ENCODE measurements around the gene CSTF1. TPM values are rescaled to one million over a fixed set of nuclear protein-coding genes. Genes with fewer than 3 reads are reported as not detected.

Gene CSTF1
- total RNA-seq, 2 donors from 2014 or later = 63.7 to 74.5 TPM

DNA sequence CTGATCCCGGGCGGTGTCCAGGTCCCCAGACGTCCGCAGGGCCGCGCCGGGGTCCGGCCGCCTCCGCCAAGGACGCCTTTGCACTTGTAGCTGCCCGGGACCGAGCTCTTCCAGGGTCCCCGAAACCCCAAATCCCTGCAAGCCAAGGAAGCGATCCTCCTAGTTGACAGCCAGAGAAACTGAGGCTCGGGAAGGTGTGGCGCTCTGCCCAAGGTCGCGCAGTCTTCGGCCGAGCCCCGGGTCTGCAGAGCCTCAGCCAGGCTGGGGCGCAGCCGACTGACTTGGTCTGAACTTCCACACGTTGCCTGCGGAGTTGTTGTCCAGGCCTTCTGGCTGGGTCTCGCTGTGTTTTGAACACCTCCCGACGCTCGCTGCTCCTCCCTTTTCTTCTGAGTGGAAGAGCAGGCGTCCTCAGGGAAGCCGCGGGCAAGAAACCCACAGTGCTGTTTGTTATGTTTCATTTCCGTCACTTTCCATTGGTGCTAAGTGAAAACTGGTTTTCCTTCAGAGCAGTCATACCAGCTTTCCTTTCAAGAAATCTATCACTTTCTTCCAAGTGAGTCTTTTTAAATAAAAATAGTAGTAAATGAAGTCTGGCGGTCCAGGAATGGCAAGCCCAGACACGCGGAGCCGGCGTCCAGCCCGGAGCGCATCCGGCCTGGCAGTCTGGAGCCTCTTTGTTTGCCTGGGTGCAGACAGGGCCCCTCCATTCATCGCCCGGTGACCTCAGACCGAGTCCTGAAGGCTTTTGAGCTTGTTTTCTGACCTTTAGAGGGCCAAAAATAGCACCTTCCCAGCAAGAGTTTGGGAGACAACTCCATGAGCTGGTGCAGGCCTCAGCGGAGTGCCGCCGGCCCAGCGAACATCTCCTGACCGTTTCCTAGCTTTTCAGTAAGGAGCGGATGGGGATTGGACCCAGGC is 33.0 kb upstream of the CSTF1 start:
- peaks cover 15% of the 10 kb centered on the region for H3K4me1 Mint-ChIP-seq (ENCODE audit: low read depth)
- H3K4me3 Mint-ChIP-seq = peak overlapping the region; percentile 86 to 89
- no peaks in the 10 kb centered on the region for H3K27me3 Mint-ChIP-seq (ENCODE audit: low read depth)
- H3K27ac Mint-ChIP-seq = peak overlapping the region; percentile 68
- peak; percentile 27 to 29 for ATAC-seq (replicated peaks in 1 of 2)
- no peaks in the 10 kb centered on the region for H3K36me3 Mint-ChIP-seq (ENCODE audit: insufficient read depth in 2 of 2)
- H3K9me3 Mint-ChIP-seq = no peaks in the 10 kb centered on the region
- DNase-seq = peak; percentile 22 to 24

DNA sequence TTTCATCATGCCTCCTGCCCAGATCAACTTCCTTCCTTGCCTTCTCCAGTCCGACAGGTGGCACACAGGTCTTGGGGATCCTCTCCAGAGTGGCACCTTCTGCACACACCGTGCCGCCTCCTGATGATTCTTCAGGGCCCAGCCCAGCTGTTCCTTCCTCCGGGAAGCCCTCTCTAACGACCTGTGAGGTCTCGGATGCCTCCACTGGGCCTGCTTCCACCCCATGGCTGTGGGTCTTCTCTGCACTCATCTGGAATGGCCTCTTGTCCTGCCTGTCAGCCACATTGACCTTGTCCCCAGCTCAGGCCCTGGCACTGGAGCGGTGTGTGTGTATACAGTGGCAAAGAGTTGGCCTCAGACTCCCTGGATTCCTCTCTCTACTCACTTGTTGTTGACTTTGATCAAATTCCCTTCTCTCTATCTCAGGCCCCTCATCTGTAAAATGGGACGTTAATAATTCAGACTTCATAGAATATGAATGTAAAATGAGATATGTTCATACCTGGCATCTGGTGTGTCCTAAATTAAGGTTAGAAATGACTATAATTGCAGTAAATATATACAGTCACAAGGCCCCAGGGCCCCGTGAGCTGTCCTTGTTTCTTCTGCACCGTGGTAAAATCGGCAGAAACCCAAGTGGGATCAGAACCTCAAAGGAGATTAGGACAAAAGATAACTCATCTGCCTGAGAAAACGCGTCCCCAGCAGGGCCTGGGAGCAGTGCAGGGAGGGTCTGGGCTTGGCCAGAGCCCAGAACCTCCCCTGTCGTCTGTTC is 32.1 kb upstream of the CSTF1 start:
- H3K4me3 Mint-ChIP-seq = peak overlapping the region; percentile 86 to 89
- no peak overlapping the region for H3K27ac Mint-ChIP-seq
- ATAC-seq (replicated peaks in 1 of 2) (no peak), DNase-seq (no peak)
- no peaks in the 10 kb centered on the region for H3K27me3 Mint-ChIP-seq (ENCODE audit: low read depth)
- peaks cover 15% of the 10 kb centered on the region for H3K4me1 Mint-ChIP-seq (ENCODE audit: low read depth)
- no peaks in the 10 kb centered on the region for H3K36me3 Mint-ChIP-seq (ENCODE audit: insufficient read depth in 2 of 2)
- no peaks in the 10 kb centered on the region for H3K9me3 Mint-ChIP-seq

DNA sequence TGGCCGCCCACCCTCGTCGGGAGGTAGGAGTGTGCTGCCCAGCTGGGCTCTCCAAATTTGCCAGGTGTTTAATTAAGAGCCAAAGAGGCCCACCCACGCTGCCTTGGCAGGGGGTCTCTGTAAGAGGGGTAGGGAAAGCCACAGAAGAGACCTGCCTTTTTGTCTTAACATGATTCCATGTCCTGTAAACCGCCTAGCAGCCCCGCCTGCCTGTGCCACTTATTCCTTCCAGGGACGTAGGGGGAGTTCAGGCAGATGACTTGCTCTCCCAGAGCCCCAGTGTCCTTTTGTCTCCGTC is 31.6 kb upstream of the CSTF1 start:
- H3K4me1 Mint-ChIP-seq (ENCODE audit: low read depth) = peaks cover 15% of the 10 kb centered on the region
- no peak for ATAC-seq (replicated peaks in 1 of 2)
- DNase-seq = no peak
- H3K27ac Mint-ChIP-seq = no peak overlapping the region
- peak overlapping the region; percentile 4 to 15 for H3K4me3 Mint-ChIP-seq
- no peaks in the 10 kb centered on the region for H3K36me3 Mint-ChIP-seq (ENCODE audit: insufficient read depth in 2 of 2)
- H3K27me3 Mint-ChIP-seq (ENCODE audit: low read depth) = no peaks in the 10 kb centered on the region
- no peaks in the 10 kb centered on the region for H3K9me3 Mint-ChIP-seq

DNA sequence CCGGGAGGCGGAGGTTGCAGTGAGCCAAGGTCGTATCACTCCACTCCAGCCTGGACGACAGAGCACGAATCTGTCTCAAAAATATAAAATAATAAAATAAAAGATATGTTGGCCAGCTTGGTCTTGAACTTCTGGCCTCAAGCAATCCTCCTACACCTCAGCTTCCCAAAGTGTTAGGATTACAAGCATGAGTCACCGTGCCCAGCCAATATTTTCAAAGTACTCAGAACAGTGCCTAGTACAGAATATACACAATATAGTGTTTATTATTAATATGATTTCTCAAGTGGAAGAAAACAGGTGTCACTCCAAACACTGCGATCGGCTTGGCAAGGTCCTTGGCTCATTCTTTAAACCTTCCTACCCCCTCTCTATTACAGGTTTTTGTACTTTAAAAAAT is 30.5 kb upstream of the CSTF1 start:
- Mint-ChIP-seq H3K9me3 (no peaks in the 10 kb centered on the region), H3K4me3 (no peak overlapping the region), H3K27me3 (ENCODE audit: low read depth) (no peaks in the 10 kb centered on the region), H3K4me1 (ENCODE audit: low read depth) (peaks cover 15% of the 10 kb centered on the region), H3K36me3 (ENCODE audit: insufficient read depth in 2 of 2) (no peaks in the 10 kb centered on the region), H3K27ac (no peak overlapping the region)
- DNase-seq = no peak
- ATAC-seq (replicated peaks in 1 of 2) = no peak

DNA sequence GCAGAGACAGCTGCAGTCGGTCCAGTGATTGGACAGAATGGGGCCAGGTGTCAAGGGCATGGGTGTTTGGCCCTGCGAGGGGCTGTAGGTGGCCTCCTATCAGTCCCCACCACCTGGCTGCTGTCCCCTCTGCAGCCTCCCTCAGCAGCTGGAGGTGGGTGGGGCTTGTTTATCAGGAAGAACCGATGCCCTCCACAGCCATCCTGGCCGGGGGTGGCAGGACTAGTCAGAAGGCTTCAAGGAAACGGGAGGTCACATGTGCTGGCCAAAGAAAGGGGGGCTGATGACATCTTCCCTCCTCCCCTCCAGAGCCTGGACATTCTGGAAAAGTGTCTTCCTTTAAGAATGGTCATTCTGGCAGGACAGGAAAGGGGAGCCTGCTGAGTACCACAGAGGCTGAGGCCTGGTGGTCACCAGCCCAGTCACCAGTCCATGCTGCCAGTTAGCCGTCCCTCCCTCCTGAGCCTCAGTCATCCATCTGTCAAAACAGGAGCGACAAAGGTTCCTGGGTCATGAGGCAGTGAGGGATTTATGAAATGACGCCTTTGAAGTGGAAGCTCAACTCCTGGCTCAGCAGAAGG is 29.5 kb upstream of the CSTF1 start:
- Mint-ChIP-seq H3K27me3 (ENCODE audit: low read depth) (no peaks in the 10 kb centered on the region), H3K9me3 (no peaks in the 10 kb centered on the region), H3K27ac (no peak overlapping the region), H3K36me3 (ENCODE audit: insufficient read depth in 2 of 2) (no peaks in the 10 kb centered on the region), H3K4me3 (no peak overlapping the region), H3K4me1 (ENCODE audit: low read depth) (peaks cover 15% of the 10 kb centered on the region)
- DNase-seq (no peak), ATAC-seq (replicated peaks in 1 of 2) (no peak)

DNA sequence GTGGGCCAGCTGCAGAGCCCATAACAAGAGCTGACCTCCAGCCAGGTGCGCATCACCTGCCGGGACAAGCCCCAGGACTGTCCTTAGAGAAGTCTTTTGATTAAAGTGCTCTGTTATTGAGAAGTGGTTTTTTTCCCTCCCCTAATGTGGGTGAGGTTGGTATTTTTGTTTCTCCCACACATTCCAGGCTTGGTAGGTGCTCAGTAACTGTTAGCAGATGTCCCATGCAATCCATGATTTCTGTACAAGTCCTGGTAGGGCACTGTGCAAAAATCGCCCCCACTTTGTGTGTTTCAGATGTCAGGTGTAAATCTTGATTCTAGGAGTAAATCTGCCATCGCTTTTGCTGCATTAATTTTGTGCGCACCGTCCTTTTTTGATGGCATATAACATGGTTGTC is 29.0 kb upstream of the CSTF1 start:
- H3K36me3 Mint-ChIP-seq (ENCODE audit: insufficient read depth in 2 of 2) = no peaks in the 10 kb centered on the region
- DNase-seq = no peak
- H3K27ac Mint-ChIP-seq = no peak overlapping the region
- H3K4me3 Mint-ChIP-seq = no peak overlapping the region
- no peak for ATAC-seq (replicated peaks in 1 of 2)
- H3K27me3 Mint-ChIP-seq (ENCODE audit: low read depth) = no peaks in the 10 kb centered on the region
- no peaks in the 10 kb centered on the region for H3K9me3 Mint-ChIP-seq
- H3K4me1 Mint-ChIP-seq (ENCODE audit: low read depth) = peaks cover 15% of the 10 kb centered on the region

DNA sequence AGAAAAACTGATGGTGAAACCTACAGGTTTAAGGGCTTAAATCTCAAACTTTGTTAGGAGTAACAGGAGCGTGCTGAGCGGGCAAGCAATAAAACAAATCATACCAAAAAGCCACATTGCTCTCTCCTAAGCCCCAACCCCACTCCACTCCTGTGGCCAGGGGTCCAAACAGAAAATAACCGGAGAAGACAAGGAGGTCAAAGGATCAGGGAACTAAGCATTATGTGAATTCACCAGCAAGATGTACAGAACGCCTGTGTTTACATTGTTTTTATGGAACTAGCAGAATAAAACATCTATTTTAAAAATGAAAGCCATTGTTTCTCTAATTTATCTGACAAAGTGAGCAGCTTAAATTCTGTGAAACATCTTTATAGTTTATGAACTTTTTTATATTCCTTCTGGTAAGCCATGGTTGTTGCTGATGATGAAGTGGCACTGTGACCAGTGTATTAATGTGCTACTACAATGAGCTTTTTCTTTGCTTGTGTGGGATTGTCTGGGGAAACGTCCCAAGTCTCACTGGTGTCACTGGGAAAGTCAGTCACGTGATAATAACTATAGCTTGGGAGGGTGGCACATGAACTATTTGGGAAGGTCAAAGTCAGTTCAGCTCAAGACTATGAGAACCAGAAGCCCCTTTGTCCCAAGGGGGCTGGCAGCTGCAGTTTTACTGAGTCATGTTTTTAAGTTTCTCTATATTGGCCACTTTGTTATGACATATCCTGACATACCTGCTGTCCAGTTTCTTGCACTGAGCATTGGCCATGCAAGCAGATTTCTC is 23.9 kb upstream of the CSTF1 start:
- Mint-ChIP-seq H3K27me3 (ENCODE audit: low read depth) (no peaks in the 10 kb centered on the region), H3K36me3 (ENCODE audit: insufficient read depth in 2 of 2) (peaks cover 9 to 30% of the 10 kb centered on the region in 2 donors), H3K4me1 (ENCODE audit: low read depth) (peaks cover 9% of the 10 kb centered on the region), H3K9me3 (no peaks in the 10 kb centered on the region), H3K27ac (no peak overlapping the region), H3K4me3 (no peak overlapping the region)
- ATAC-seq (replicated peaks in 1 of 2) (no peak), DNase-seq (no peak)

DNA sequence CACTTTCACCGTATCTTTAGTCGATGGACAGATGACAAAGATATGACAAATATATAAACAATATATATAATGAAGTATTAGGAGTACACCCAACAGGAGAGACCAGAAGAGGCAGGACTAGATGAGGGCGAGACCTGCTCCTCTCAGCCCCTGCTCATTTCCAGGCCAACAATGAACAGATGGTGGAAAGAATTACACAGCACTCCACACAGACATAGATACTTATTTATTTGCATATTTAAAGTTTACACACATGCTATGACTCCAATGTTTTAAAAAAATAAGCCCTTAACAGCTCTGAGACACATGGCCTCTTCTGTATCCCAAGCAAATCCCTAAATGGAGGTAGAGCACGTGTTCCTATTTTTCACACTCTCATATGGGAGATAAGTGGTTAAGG is 23.3 kb upstream of the CSTF1 start:
- no peaks in the 10 kb centered on the region for H3K27me3 Mint-ChIP-seq (ENCODE audit: low read depth)
- no peak overlapping the region for H3K27ac Mint-ChIP-seq
- H3K4me1 Mint-ChIP-seq (ENCODE audit: low read depth) = peaks cover 15% of the 10 kb centered on the region
- H3K4me3 Mint-ChIP-seq = no peak overlapping the region
- ATAC-seq (replicated peaks in 1 of 2) = no peak
- H3K9me3 Mint-ChIP-seq = no peaks in the 10 kb centered on the region
- no peak for DNase-seq
- H3K36me3 Mint-ChIP-seq (ENCODE audit: insufficient read depth in 2 of 2) = peaks cover 11 to 37% of the 10 kb centered on the region in 2 donors

DNA sequence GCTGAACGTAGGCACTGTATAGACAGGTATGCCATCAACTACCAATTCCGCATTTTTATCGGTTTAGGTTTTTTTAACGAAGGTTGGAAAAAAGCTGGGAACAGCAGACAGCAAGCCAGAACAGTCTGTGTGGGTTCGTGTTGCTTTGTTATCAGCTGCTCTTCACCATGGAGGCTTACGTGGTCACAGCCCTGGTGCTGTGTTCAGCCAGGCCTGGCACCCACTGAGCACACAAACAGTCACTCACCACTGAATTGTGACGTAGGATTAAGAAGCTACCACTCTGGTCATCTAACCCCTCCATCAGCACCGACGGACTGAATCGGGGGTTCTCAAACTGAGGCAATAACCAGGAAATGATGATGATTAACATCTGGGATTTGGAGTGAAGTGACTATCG is 20.5 kb upstream of the CSTF1 start:
- no peak for ATAC-seq (replicated peaks in 1 of 2)
- peaks cover 18% of the 10 kb centered on the region for H3K4me1 Mint-ChIP-seq (ENCODE audit: low read depth)

DNA sequence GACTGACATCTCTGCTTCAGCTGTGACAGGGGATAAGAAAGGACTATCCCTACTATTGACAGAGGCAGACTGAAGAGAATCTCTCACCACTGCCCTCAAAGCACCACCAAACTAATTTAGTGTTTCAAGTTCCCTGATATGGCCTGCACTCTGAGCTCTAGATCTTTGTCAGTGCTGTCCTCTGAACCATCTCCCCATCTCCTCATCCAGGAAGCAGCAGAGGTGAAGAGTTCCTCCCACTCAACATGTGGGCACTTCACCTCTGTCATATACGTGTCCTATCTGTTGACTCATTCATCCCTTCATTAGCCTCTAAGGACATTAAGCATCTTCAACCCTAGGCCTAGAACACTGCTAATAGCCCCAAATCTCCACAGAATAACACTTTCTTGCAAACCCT is 19.6 kb upstream of the CSTF1 start:
- Mint-ChIP-seq H3K4me1 (ENCODE audit: low read depth) (peaks cover 18% of the 10 kb centered on the region), H3K36me3 (ENCODE audit: insufficient read depth in 2 of 2) (peaks cover 19 to 58% of the 10 kb centered on the region in 2 donors), H3K27ac (no peak overlapping the region), H3K4me3 (no peak overlapping the region), H3K27me3 (ENCODE audit: low read depth) (no peaks in the 10 kb centered on the region), H3K9me3 (no peaks in the 10 kb centered on the region)
- peak in 1 of 2 donors; percentile 73 for ATAC-seq (replicated peaks in 1 of 2)
- DNase-seq = no peak

More for the DNA sequence above, 20.5 kb upstream of the CSTF1 start:
- Mint-ChIP-seq H3K27me3 (ENCODE audit: low read depth) (no peaks in the 10 kb centered on the region), H3K9me3 (no peaks in the 10 kb centered on the region), H3K36me3 (ENCODE audit: insufficient read depth in 2 of 2) (peaks cover 18 to 52% of the 10 kb centered on the region in 2 donors), H3K4me3 (no peak overlapping the region), H3K27ac (no peak overlapping the region)
- DNase-seq = no peak

DNA sequence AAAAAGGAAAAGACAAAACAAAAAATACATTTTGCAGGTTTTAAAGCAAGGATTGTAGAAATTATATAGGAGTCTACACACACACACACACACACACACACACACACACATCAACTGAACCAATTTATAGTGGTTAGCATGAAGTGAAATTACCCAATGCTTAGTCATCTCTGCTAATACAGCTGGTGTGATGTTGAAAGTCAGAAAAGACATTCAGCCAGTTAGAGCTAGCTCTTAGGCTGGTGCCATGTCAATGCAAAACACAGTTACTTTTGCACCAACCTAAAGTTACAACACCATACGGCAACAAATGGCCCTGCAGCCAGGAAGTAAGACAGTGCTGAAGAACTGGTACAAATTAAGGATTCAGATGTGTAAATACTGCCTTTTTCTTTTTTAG is 18.5 kb upstream of the CSTF1 start:
- peaks cover 26 to 67% of the 10 kb centered on the region in 2 donors for H3K36me3 Mint-ChIP-seq (ENCODE audit: insufficient read depth in 2 of 2)
- peaks cover 18% of the 10 kb centered on the region for H3K4me1 Mint-ChIP-seq (ENCODE audit: low read depth)
- no peaks in the 10 kb centered on the region for H3K27me3 Mint-ChIP-seq (ENCODE audit: low read depth)
- H3K9me3 Mint-ChIP-seq = no peaks in the 10 kb centered on the region
- DNase-seq (no peak), ATAC-seq (replicated peaks in 1 of 2) (peak; percentile 55 to 90)
- H3K4me3 Mint-ChIP-seq = no peak overlapping the region
- H3K27ac Mint-ChIP-seq = peak overlapping the region; percentile 50

DNA sequence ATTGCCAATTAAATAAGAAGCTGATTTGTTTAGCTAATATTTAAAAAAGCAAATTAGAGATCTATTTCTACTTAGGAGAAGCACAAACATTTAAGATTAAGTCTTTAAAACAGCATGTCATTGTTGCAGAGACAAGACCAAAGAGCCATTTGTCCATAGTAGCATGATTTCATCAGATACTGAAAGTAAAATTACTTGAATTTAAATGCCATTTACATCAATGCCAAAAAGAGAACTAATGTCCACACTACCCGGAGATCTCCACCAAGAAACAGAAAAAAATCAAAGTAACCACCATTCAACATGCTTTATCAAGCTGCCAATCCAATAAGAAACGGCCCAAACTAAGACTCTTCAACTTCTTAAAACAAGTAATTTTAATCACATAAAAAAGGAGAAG is 16.1 kb upstream of the CSTF1 start:
- DNase-seq = no peak
- Mint-ChIP-seq H3K36me3 (ENCODE audit: insufficient read depth in 2 of 2) (peaks cover 29 to 61% of the 10 kb centered on the region in 2 donors), H3K4me3 (no peak overlapping the region), H3K9me3 (no peaks in the 10 kb centered on the region), H3K27ac (peak overlapping the region; percentile 79), H3K27me3 (ENCODE audit: low read depth) (no peaks in the 10 kb centered on the region), H3K4me1 (ENCODE audit: low read depth) (peaks cover 19% of the 10 kb centered on the region)
- no peak for ATAC-seq (replicated peaks in 1 of 2)

DNA sequence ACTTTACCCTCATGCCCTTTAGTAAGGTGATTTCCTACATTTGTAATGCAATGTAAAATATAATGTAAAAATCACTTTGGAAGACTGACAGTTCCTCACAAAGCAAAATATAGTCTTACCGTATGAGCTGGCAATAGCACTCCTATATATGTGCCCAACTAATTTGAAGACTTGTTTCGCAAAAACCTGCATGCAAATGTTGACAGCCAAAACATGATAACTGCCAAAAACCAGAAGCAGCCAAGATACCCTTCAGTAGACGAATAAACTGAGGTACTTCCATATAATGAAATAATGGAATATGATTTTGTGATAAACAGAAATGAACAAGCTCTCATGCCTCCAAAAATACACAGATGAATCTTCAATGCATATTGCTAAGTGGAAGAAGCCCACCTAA is 14.1 kb upstream of the CSTF1 start:
- no peak overlapping the region for H3K27ac Mint-ChIP-seq
- H3K27me3 Mint-ChIP-seq (ENCODE audit: low read depth) = no peaks in the 10 kb centered on the region
- H3K36me3 Mint-ChIP-seq (ENCODE audit: insufficient read depth in 2 of 2) = peaks cover 21 to 61% of the 10 kb centered on the region in 2 donors
- no peak overlapping the region for H3K4me3 Mint-ChIP-seq
- peaks cover 30% of the 10 kb centered on the region for H3K4me1 Mint-ChIP-seq (ENCODE audit: low read depth)
- ATAC-seq (replicated peaks in 1 of 2) (no peak), DNase-seq (no peak)
- H3K9me3 Mint-ChIP-seq = no peaks in the 10 kb centered on the region
